ENCODE measurements around the gene ZMYND11. TPM values are rescaled to one million over a fixed set of nuclear protein-coding genes. Genes with fewer than 3 reads are reported as not detected.

ZMYND11 gene
- total and polyA plus RNA-seq, 2 of the 13 experiments (the other 11 are each of a cell fraction or from before 2014, with no cell fraction given), result 17.5 to 38.7 TPM

DNA sequence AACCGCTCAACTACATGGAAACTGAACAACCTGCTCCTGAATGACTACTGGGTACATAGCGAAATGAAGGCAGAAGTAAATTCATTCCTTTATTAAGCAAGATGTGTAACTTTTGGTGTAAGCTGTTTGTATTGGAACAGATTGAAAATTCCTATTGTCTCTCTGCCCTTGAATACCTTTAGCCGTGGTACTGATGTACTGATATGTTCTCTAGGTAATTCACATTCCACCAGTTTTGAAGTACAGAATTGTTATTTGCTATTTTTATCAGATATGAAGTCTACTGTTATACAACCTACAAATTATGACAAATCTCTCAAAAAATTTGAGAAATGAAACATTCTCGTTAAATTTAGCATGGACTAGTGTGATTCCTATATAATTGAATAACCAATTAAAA lies 17.7 kb downstream of the ZMYND11 start (continued):
- no peak for TF ChIP-seq PITX1 (CRISPR knock-in tag; IDR thresholded peaks at IDR 0.05)
- TF ChIP-seq IKZF5 (CRISPR knock-in tag; IDR thresholded peaks at IDR 0.05), result no peak

DNA sequence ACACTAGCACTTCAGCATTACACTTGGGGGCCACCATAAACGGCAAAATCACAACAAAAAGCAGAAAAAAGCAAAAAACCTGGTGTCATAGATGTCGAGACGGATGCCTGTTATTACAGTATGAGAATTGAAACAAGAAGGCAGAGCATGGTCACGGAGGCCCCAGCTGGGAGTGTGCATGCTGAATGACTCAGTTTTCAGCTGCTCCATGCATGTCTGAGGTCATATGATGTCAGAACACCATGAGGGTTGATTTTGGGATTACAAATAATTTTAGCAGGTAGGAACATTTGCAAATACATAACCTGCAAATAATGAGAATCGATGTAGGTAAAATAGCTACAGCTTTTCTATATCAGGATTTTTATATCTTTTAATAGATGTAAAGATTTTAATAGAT lies 19.1 kb downstream of the ZMYND11 start:
- ATAC-seq (no peak), DNase-seq (ENCODE audit: low spot score) (no peak), FAIRE-seq (no peak)
- ChIA-PET CTCF (ENCODE audit: low intra/inter-chr PET ratio, low total read pairs) (no interaction called here), POLR2A (interaction anchor here (1.6 kb wide), 1 partner anchor 18 kb away, joined by 4 read pairs; no protein-coding TSS in a partner anchor)
- H3K9ac ChIP-seq (ENCODE audit: insufficient read depth, low read depth, low read length), result no peak overlapping the region
- 96% methylated on average over 5 of the region's 5 CpGs for WGBS (ENCODE audit: low lambda C conversion rate)
- no peaks in the 10 kb centered on the region for H3K27me3 ChIP-seq (ENCODE audit: control insufficient read depth in 1 of 2, insufficient read depth in 2 of 2, low read length in 2 of 2)
- no TSS peak for BruUV-seq (replicated peaks)
- peaks cover 46% of the 10 kb centered on the region for H3K79me2 ChIP-seq (ENCODE audit: insufficient read depth, low read length)
- intact Hi-C loops (cut with micrococcal nuclease; ENCODE audit: unreplicated experiment), result no loop called here
- no peak overlapping the region for H3K27ac ChIP-seq (ENCODE audit: extremely low read length, insufficient read depth, low read length)
- no peak overlapping the region for H2AFZ ChIP-seq (ENCODE audit: low read length)
- H3K9me3 ChIP-seq (ENCODE audit: low read length), result no peaks in the 10 kb centered on the region
- H3K4me2 ChIP-seq (ENCODE audit: low read depth, low read length), result no peak overlapping the region
- H4K20me1 ChIP-seq (ENCODE audit: insufficient read depth, low read length), result 0 out of 2 replicates have a peak, but pooled peaks cover 4% of the 10 kb centered on the region
- in situ Hi-C loops (cut with HindIII; ENCODE audit: extremely low pct_ligation_motif_present, low pct_unique_long_range_greater_than_20kb), result no loop called here
- H3K4me3 ChIP-seq (replicated peaks in 1 of 3; ENCODE audit: insufficient read depth in 1 of 3, low read depth in 2 of 3, low read length in 3 of 3), result no peak overlapping the region
- no peaks in the 10 kb centered on the region for H3K36me3 ChIP-seq (replicated peaks in 1 of 2; ENCODE audit: control insufficient read depth in 1 of 2, insufficient read depth in 2 of 2, low read length in 2 of 2)
- H3K4me1 ChIP-seq (ENCODE audit: insufficient read depth, low read length), result peaks cover 6% of the 10 kb centered on the region; the same call in 1 of the 2 replicates
- TF ChIP-seq PRMT3 (CRISPR knock-in tag; IDR thresholded peaks at IDR 0.05; ENCODE audit: borderline replicate concordance, low read depth) (no peak), ZNF441 (CRISPR knock-in tag; IDR thresholded peaks at IDR 0.05; ENCODE audit: borderline replicate concordance) (no peak), FOSL1 (CRISPR knock-in tag; IDR thresholded peaks at IDR 0.05; ENCODE audit: borderline replicate concordance) (no peak), THAP7 (CRISPR knock-in tag; IDR thresholded peaks at IDR 0.05) (no peak), ZEB1 (IDR thresholded peaks at IDR 0.05; ENCODE audit: insufficient replicate concordance, low read depth) (no peak), POLR2G (IDR thresholded peaks at IDR 0.05; ENCODE audit: low read depth, low read length) (no peak), PPARG (CRISPR knock-in tag; conservative IDR thresholded peaks at IDR 0.05) (no peak), ZBTB3 (CRISPR knock-in tag; IDR thresholded peaks at IDR 0.05; ENCODE audit: borderline replicate concordance, low read depth) (no peak), PHF20 (CRISPR knock-in tag; IDR thresholded peaks at IDR 0.05) (no peak), HNF4A (CRISPR knock-in tag; IDR thresholded peaks at IDR 0.05) (no peak), ADNP (CRISPR knock-in tag; IDR thresholded peaks at IDR 0.05) (no peak), ZNF788 (CRISPR knock-in tag; IDR thresholded peaks at IDR 0.05; ENCODE audit: borderline replicate concordance) (no peak), ARNTL (CRISPR knock-in tag; IDR thresholded peaks at IDR 0.05) (no peak), ZNF740 (CRISPR knock-in tag; IDR thresholded peaks at IDR 0.05) (no peak), ZMAT3 (CRISPR knock-in tag; conservative IDR thresholded peaks at IDR 0.05) (no peak), PHF21A (CRISPR knock-in tag; IDR thresholded peaks at IDR 0.05) (no peak)
- TF ChIP-seq, protein P1, sequence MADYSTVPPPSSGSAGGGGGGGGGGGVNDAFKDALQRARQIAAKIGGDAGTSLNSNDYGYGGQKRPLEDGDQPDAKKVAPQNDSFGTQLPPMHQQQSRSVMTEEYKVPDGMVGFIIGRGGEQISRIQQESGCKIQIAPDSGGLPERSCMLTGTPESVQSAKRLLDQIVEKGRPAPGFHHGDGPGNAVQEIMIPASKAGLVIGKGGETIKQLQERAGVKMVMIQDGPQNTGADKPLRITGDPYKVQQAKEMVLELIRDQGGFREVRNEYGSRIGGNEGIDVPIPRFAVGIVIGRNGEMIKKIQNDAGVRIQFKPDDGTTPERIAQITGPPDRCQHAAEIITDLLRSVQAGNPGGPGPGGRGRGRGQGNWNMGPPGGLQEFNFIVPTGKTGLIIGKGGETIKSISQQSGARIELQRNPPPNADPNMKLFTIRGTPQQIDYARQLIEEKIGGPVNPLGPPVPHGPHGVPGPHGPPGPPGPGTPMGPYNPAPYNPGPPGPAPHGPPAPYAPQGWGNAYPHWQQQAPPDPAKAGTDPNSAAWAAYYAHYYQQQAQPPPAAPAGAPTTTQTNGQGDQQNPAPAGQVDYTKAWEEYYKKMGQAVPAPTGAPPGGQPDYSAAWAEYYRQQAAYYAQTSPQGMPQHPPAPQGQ (CRISPR knock-in tag; IDR thresholded peaks at IDR 0.05; ENCODE audit: borderline replicate concordance), result no peak
- TF ChIP-seq, protein P2, sequence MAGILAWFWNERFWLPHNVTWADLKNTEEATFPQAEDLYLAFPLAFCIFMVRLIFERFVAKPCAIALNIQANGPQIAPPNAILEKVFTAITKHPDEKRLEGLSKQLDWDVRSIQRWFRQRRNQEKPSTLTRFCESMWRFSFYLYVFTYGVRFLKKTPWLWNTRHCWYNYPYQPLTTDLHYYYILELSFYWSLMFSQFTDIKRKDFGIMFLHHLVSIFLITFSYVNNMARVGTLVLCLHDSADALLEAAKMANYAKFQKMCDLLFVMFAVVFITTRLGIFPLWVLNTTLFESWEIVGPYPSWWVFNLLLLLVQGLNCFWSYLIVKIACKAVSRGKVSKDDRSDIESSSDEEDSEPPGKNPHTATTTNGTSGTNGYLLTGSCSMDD (CRISPR knock-in tag; IDR thresholded peaks at IDR 0.05), result no peak

Data from HepG2 (cell line).